ENCODE results near the gene TNS1.

DNA sequence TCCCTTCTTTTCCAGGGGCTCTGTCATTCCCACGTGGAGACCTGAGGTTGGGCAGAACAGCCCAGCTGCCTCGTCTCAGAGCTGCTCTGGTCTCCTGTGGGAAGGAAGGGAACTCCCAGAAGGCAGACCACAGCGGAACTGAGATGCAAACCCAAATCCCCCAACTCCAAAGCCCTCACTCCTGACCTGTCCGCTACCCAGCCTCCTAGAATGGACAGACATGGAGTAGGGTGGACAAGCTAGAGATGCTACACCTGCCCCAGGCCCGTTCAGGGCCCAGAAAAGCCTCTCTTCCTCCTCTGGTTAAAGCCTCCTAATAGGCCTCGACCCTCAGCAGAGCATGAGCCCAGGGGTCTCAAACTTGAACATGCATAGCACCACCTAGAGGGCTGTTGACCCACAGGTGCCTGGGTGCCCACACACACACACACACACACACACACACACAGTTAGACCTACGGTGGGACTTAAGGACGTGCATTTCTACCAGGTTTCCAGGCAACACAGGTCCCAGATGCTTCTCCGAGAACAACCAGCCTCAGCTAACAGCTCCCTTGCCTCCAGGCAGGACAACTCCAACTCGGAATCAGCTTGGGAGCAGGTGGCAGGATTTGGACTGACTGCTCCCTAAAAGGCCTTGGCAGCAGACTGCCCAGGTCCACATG, 93.5 kb downstream of the TNS1 start:
- TF ChIP-seq, protein P1, sequence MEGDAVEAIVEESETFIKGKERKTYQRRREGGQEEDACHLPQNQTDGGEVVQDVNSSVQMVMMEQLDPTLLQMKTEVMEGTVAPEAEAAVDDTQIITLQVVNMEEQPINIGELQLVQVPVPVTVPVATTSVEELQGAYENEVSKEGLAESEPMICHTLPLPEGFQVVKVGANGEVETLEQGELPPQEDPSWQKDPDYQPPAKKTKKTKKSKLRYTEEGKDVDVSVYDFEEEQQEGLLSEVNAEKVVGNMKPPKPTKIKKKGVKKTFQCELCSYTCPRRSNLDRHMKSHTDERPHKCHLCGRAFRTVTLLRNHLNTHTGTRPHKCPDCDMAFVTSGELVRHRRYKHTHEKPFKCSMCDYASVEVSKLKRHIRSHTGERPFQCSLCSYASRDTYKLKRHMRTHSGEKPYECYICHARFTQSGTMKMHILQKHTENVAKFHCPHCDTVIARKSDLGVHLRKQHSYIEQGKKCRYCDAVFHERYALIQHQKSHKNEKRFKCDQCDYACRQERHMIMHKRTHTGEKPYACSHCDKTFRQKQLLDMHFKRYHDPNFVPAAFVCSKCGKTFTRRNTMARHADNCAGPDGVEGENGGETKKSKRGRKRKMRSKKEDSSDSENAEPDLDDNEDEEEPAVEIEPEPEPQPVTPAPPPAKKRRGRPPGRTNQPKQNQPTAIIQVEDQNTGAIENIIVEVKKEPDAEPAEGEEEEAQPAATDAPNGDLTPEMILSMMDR (IDR thresholded peaks at IDR 0.05), result no peak
- TF ChIP-seq POLR2A (IDR thresholded peaks at IDR 0.05), result no peak

Measured in tibial nerve (tissue), 3 donors.